ENCODE results near the gene HERC4. TPM values are rescaled to one million over a fixed set of nuclear protein-coding genes. Genes with fewer than 3 reads are reported as not detected.

HERC4 gene
- total RNA-seq, 1 donor from 2014 or later = 74.2 TPM

DNA sequence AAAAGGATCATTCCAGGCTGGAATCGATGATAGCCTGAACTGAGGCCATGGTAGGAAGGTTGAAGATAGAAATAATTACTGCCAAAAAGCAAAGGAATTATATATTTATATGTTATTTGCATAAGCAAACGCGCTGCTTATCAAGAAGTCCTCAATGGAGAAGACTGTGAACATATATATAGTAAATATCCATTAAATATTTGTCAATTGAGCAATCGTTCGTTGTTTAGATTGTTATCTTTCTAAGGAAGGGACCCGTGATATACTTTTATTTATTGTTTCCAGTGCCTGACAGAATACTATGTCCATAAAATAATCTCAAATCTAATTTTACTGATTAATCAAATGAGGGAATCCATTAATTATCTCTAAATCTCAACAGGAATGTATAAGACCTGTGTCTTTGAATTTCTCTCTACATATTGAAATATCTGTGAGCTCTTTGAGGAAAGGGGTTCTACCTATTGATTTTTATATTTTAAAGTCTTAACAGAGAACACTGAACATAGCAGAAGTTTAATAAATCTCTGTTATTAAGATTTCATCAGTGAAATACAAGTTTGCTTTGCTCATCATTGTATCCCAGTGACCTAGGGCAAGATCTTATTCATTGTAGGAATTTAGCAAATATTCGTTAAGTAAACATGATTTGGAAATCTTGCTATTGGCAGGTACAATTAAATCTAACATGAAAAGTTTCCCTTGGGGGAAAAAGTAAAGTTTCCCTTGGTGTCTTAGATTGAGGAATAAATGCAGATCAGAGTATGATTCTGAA is 12.0 kb upstream of the HERC4 start:
- H3K27me3 Mint-ChIP-seq (ENCODE audit: insufficient read depth, low read depth) = no peaks in the 10 kb centered on the region
- no peak overlapping the region for H3K4me2 ChIP-seq
- no peaks in the 10 kb centered on the region for H3K36me3 Mint-ChIP-seq
- no peaks in the 10 kb centered on the region for H3K9me3 ChIP-seq (ENCODE audit: low read depth)
- peaks cover 3% of the 10 kb centered on the region for H3F3A ChIP-seq (ENCODE audit: low read depth)
- TF ChIP-seq, protein P1, sequence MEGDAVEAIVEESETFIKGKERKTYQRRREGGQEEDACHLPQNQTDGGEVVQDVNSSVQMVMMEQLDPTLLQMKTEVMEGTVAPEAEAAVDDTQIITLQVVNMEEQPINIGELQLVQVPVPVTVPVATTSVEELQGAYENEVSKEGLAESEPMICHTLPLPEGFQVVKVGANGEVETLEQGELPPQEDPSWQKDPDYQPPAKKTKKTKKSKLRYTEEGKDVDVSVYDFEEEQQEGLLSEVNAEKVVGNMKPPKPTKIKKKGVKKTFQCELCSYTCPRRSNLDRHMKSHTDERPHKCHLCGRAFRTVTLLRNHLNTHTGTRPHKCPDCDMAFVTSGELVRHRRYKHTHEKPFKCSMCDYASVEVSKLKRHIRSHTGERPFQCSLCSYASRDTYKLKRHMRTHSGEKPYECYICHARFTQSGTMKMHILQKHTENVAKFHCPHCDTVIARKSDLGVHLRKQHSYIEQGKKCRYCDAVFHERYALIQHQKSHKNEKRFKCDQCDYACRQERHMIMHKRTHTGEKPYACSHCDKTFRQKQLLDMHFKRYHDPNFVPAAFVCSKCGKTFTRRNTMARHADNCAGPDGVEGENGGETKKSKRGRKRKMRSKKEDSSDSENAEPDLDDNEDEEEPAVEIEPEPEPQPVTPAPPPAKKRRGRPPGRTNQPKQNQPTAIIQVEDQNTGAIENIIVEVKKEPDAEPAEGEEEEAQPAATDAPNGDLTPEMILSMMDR (IDR thresholded peaks at IDR 0.05) = no peak
- TF ChIP-seq EZH2phosphoT487 (IDR thresholded peaks at IDR 0.05) (no peak), EZH2 (IDR thresholded peaks at IDR 0.05) (no peak)
- peak overlapping the region; percentile 67 for H2AFZ ChIP-seq (replicated peaks)
- no peak overlapping the region for H3K27ac Mint-ChIP-seq
- no peak overlapping the region for H3K27ac ChIP-seq
- H4K20me1 ChIP-seq (ENCODE audit: low read depth) = no peaks in the 10 kb centered on the region
- DNase-seq (ENCODE audit: low spot score) = no peak
- no peak overlapping the region for H3K9ac ChIP-seq
- no peaks in the 10 kb centered on the region for H3K79me2 ChIP-seq (ENCODE audit: low read depth)
- peaks cover 14% of the 10 kb centered on the region for H3K4me1 ChIP-seq
- H3K4me3 Mint-ChIP-seq = no peak overlapping the region
- H3K36me3 ChIP-seq = no peaks in the 10 kb centered on the region
- no peaks in the 10 kb centered on the region for H3K27me3 ChIP-seq
- H3K4me3 ChIP-seq = no peak overlapping the region
- peaks cover 7% of the 10 kb centered on the region for H3K4me1 Mint-ChIP-seq
- no peaks in the 10 kb centered on the region for H3K9me3 Mint-ChIP-seq

DNA sequence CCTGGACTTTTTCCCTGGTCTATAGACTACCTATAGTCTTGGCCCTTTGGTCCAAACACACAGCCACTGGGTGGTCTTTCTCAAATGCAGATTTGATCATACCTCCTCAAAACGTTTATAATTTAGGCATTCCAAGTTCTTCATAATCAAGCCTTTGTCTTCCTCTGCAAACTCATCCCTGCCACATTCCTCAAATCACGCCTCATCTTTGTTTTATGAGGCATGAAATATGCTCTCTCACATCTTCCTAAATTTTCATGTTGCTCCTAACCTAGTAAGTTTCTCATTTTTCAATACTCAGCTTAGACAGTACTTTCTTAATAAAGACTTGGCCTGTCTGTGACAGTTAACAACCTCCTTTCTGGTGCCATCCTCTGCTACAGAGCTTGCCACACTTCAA is 10.9 kb upstream of the HERC4 start:
- Mint-ChIP-seq H3K36me3 (no peaks in the 10 kb centered on the region), H3K4me1 (peaks cover 7% of the 10 kb centered on the region), H3K9me3 (no peaks in the 10 kb centered on the region), H3K4me3 (no peak overlapping the region), H3K27me3 (ENCODE audit: insufficient read depth, low read depth) (no peaks in the 10 kb centered on the region), H3K27ac (no peak overlapping the region)
- H3K9me3 ChIP-seq (ENCODE audit: low read depth) = no peaks in the 10 kb centered on the region
- peaks cover 3% of the 10 kb centered on the region for H3F3A ChIP-seq (ENCODE audit: low read depth)
- no peaks in the 10 kb centered on the region for H3K27me3 ChIP-seq
- H3K79me2 ChIP-seq (ENCODE audit: low read depth) = no peaks in the 10 kb centered on the region
- H3K4me3 ChIP-seq = no peak overlapping the region
- no peak for DNase-seq (ENCODE audit: low spot score)
- TF ChIP-seq EZH2 (IDR thresholded peaks at IDR 0.05) (no peak), EZH2phosphoT487 (IDR thresholded peaks at IDR 0.05) (no peak)
- TF ChIP-seq, protein P1 (IDR thresholded peaks at IDR 0.05) = no peak
- H3K27ac ChIP-seq = no peak overlapping the region
- no peaks in the 10 kb centered on the region for H4K20me1 ChIP-seq (ENCODE audit: low read depth)
- H3K9ac ChIP-seq = no peak overlapping the region
- H3K4me2 ChIP-seq = no peak overlapping the region
- no peak overlapping the region for H2AFZ ChIP-seq (replicated peaks)
- H3K4me1 ChIP-seq = peaks cover 14% of the 10 kb centered on the region
- H3K36me3 ChIP-seq = no peaks in the 10 kb centered on the region

DNA sequence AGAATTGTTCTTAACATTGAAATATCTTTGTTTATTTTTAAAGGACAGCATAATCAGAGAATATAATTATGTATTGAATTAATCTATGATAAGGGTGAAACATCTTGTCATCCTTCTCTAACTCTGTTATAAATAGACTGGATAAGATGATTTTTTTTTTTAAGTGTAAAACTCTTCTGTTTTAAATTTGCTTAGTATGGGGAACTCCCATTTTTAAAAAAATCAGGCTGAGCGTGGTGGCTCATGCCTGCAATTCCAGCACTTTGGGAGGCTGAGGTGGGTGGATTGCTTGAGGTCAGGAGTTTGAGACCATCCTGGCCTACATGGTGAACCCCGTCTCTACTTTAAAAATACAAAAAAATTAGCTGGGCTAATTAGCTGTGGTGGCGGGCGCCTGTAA is 9.4 kb upstream of the HERC4 start:
- Histone ChIP-seq H3K4me3 (no peak overlapping the region), H3K36me3 (no peaks in the 10 kb centered on the region), H3K4me1 (peaks cover 14% of the 10 kb centered on the region), H3K9ac (no peak overlapping the region), H3K4me2 (no peak overlapping the region), H3K27ac (no peak overlapping the region), H4K20me1 (ENCODE audit: low read depth) (no peaks in the 10 kb centered on the region), H3K79me2 (ENCODE audit: low read depth) (no peaks in the 10 kb centered on the region), H2AFZ (replicated peaks) (peak overlapping the region; percentile 32), H3F3A (ENCODE audit: low read depth) (peaks cover 3% of the 10 kb centered on the region), H3K9me3 (ENCODE audit: low read depth) (no peaks in the 10 kb centered on the region), H3K27me3 (no peaks in the 10 kb centered on the region)
- no peak for DNase-seq (ENCODE audit: low spot score)
- Mint-ChIP-seq H3K9me3 (no peaks in the 10 kb centered on the region), H3K4me3 (no peak overlapping the region), H3K27ac (no peak overlapping the region), H3K4me1 (peaks cover 7% of the 10 kb centered on the region), H3K36me3 (no peaks in the 10 kb centered on the region), H3K27me3 (ENCODE audit: insufficient read depth, low read depth) (no peaks in the 10 kb centered on the region)
- TF ChIP-seq, protein P1 (IDR thresholded peaks at IDR 0.05) = no peak
- TF ChIP-seq EZH2phosphoT487 (IDR thresholded peaks at IDR 0.05) (no peak), EZH2 (IDR thresholded peaks at IDR 0.05) (no peak)

All from neural progenitor cell (in vitro differentiated cells).